Measurements from ENCODE around the gene OR2T1.
"Not testable (repeated sequence)": the region's sequence is repeated elsewhere in the genome, so short reads cannot be mapped to it uniquely, and the experiment has no call there.

The OR2T1 gene

GRCh38 chr1:248442500-248443277, 39.8 kb downstream of the OR2T1 start:
- in situ Hi-C loops (cut with MboI; ENCODE audit: low sequenced_read_pairs, unreplicated experiment), result loop anchor here (5.0 kb wide), 1 partner anchor 210 kb away; no protein-coding TSS in a partner anchor
- not testable (repeated sequence) for DNase-seq (ENCODE audit: low spot score)

- in situ Hi-C loops (cut with MboI; ENCODE audit: low sequenced_read_pairs, unreplicated experiment), result loop anchor here (5.0 kb wide), 1 partner anchor 208 kb away; no protein-coding TSS in a partner anchor
- not testable (repeated sequence) for DNase-seq (ENCODE audit: low spot score)
These were observed 41.8 kb downstream of the OR2T1 start for GRCh38 chr1:248444603-248445002.

GRCh38 chr1:248445399-248445798, 42.6 kb downstream of the OR2T1 start, which contains the start of gene OR2T2:
TSS of gene OR2T2 (plus strand) at chr1:248445637. CDS start at chr1:248452798, 7,161 bp downstream.
- DNase-seq (ENCODE audit: low spot score); in situ Hi-C loops (cut with MboI; ENCODE audit: low sequenced_read_pairs, unreplicated experiment): not testable (repeated sequence)

- DNase-seq (ENCODE audit: low spot score); in situ Hi-C loops (cut with MboI; ENCODE audit: low sequenced_read_pairs, unreplicated experiment): not testable (repeated sequence)
These were observed 45.7 kb downstream of the OR2T1 start for GRCh38 chr1:248448409-248449074.

- DNase-seq (ENCODE audit: low spot score); in situ Hi-C loops (cut with MboI; ENCODE audit: low sequenced_read_pairs, unreplicated experiment): not testable (repeated sequence)
These were observed 47.1 kb downstream of the OR2T1 start for GRCh38 chr1:248449821-248450465.

GRCh38 chr1:248450466-248451145, 47.8 kb downstream of the OR2T1 start:
- in situ Hi-C loops (cut with MboI; ENCODE audit: low sequenced_read_pairs, unreplicated experiment); DNase-seq (ENCODE audit: low spot score): not testable (repeated sequence)

- in situ Hi-C loops (cut with MboI; ENCODE audit: low sequenced_read_pairs, unreplicated experiment); DNase-seq (ENCODE audit: low spot score): not testable (repeated sequence)
These were observed 50.8 kb downstream of the OR2T1 start for GRCh38 chr1:248453619-248454018.

GRCh38 chr1:248455045-248455444, 52.2 kb downstream of the OR2T1 start:
- DNase-seq (ENCODE audit: low spot score), result not testable (repeated sequence)

GRCh38 chr1:248456635-248457034, 53.8 kb downstream of the OR2T1 start:
- in situ Hi-C loops (cut with MboI; ENCODE audit: low sequenced_read_pairs, unreplicated experiment); DNase-seq (ENCODE audit: low spot score): not testable (repeated sequence)

More at GRCh38 chr1:248455045-248455444, 52.2 kb downstream of the OR2T1 start:
- in situ Hi-C loops (cut with MboI; ENCODE audit: low sequenced_read_pairs, unreplicated experiment), result not testable (repeated sequence)
